Fibroblast of mammary gland (primary cell): ENCODE measurements around the gene FGF14.
"Not testable (repeated sequence)": the region's sequence is repeated elsewhere in the genome, so short reads cannot be mapped to it uniquely, and the experiment has no call there.

Experiments
- DNase-seq: peaks from one replicate; pipeline ENCODE4 v3.0.0-alpha.2; 2010; ENCODE audit warnings: low read depth
- H3K4me3 ChIP-seq: 2 replicates; pipeline ENCODE4 v1.5.1; 2011; ENCODE audit warnings: low read depth, mild to moderate bottlenecking, low read length, moderate library complexity; ENCODE audit not compliant: control insufficient read depth
- TF ChIP-seq, protein P1 (sequence below): conservative IDR thresholded peaks from 2 replicates; pipeline ENCODE4 v1.5.1; 2011; ENCODE audit warnings: low read depth, low read length, inconsistent platforms; ENCODE audit not compliant: control insufficient read depth, insufficient read depth

Gene FGF14

DNA sequence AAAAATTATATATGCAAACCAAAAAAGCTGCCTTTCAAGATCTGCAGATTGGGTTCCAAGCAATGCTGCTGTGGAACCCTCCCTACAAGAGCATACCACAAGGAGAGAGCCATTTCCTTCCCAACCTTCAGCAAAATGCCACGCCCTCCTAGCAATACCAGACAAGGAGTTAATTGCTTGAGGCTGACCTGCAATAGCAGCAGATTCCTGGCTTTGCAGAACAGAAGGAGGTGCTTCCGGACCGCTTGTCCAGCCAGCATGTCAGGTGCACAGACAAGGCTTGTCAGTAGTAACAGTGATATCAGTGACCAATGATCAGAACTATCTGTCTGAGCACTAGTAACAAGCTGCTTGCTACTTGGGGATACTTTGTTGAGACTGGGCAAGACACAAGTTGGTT, 301.6 kb downstream of the FGF14 start:
- no peak overlapping the region for H3K4me3 ChIP-seq
- TF ChIP-seq, protein P1, sequence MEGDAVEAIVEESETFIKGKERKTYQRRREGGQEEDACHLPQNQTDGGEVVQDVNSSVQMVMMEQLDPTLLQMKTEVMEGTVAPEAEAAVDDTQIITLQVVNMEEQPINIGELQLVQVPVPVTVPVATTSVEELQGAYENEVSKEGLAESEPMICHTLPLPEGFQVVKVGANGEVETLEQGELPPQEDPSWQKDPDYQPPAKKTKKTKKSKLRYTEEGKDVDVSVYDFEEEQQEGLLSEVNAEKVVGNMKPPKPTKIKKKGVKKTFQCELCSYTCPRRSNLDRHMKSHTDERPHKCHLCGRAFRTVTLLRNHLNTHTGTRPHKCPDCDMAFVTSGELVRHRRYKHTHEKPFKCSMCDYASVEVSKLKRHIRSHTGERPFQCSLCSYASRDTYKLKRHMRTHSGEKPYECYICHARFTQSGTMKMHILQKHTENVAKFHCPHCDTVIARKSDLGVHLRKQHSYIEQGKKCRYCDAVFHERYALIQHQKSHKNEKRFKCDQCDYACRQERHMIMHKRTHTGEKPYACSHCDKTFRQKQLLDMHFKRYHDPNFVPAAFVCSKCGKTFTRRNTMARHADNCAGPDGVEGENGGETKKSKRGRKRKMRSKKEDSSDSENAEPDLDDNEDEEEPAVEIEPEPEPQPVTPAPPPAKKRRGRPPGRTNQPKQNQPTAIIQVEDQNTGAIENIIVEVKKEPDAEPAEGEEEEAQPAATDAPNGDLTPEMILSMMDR: no peak
- no peak for DNase-seq

DNA sequence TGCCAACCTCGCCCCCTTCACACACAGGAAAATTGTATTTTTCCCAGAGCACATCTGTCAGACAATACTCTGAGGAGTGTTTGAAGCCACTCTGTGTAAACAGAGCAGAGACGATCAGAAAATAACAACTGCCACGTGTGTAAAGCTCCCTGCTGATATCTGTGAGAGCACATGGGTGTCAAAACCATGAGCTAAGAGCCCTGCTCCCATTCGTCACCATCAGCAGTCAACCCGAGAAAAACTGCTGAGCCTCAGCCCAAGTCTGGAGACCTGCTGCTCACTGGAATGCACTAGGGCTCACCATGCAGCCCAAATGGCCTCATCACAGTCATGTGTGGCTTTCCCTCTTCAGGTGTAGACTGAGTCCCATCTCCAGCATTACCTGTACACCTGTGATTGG, 304.1 kb downstream of the FGF14 start:
- TF ChIP-seq, protein P1: no peak
- no peak overlapping the region for H3K4me3 ChIP-seq

DNA sequence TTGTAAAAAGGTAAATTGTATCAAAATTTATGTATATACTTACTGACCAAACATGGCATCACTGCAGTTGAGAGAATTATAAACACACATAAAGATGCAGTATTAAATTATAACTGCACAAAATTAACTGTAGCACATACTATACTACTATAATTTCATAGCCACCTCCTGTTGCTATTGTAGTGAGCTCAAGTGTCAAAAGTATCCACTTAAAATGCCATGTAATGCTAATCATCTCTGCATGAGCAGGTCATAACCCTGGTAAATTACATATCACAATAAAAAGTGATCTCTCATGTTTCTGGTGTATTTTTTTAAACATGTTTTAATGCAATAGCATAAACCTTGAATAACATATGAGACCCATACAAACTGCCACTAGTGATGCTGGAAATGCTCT, 308.6 kb downstream of the FGF14 start:
- DNase-seq, H3K4me3 ChIP-seq: not testable (repeated sequence)

More for the DNA sequence above, 304.1 kb downstream of the FGF14 start:
- no peak for DNase-seq

DNA sequence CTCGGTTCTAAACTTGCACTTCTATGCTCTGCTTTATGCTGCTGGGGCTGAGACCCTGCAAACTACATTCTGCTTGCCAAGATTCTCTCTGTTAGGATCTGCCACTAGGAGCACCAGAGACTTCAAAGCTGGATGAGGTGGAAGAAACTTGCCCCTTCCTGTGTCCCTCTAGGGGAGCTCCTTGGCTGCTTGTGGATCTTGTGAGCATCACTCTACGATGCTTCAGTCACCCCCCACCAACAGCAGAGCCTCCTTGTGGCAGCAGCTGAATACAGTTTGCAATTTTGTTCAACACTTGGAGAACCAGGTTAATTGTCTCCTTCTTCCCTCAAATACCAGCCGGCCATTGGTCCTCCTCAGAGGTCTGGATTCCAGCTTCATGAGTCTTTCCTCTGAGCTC, 310.6 kb downstream of the FGF14 start:
- TF ChIP-seq, protein P1: no peak
- H3K4me3 ChIP-seq: no peak overlapping the region
- peak; percentile 35 for DNase-seq

DNA sequence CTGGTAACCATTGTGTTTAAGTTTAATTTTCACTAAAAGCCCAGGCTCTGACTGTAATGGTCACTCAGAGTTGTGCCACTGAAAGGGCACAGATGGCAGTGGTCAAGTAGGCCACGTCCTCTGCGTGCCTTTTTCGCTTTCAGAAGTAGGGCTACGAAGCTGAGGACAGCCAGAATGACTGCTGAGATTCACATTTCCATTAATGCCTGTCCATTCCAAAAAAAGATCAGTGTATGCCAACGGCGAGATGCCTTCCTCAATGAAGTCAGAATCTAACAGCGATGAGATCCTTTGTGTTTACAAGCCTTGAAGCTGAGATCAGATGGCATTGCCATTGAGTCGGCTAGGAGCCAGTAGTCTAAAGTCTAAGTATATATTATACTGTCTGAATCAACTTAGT, 311.3 kb downstream of the FGF14 start:
- TF ChIP-seq, protein P1: no peak
- DNase-seq: no peak
- H3K4me3 ChIP-seq: no peak overlapping the region

DNA sequence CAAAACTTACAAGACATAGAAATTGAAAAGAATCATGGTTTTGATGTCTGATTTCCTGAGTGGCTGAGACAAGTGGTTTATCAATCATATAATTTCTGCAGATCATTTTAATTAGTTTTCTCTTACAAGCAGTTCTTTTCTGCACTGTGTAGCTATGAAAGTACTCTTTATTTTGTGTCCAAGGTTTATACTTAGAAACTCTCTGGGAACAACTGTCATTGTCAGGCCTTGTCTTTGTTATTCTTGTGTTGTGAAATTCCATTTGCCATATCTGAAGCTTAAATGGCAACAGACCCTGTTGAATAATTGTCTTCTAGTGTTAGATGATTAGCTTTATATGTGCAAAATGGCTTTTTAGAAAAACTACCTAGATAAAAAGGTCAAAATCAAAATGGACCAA, 312.1 kb downstream of the FGF14 start:
- TF ChIP-seq, protein P1: no peak
- H3K4me3 ChIP-seq: no peak overlapping the region
- no peak for DNase-seq

DNA sequence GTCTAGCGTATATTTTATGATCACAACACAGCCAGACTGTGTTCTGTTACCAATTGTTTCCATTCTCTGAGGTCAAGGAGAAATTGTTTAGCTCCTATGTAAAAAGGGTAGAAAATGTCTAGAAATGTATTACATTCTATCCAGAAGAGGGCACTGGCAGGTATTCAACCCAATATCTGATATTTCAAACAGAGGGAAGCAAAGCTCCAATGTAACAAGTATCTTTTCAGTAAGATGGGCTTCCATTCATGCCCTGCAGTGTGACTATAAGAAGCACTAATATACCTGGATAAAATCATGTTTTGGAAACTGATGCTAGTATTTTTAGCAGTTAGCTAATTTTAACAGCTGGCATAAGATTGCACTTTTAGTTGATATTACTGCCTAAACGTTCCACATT, 312.7 kb downstream of the FGF14 start:
- peak; percentile 19 for DNase-seq
- no peak overlapping the region for H3K4me3 ChIP-seq
- TF ChIP-seq, protein P1: peak; percentile 21
